GM23338 (cell line): ENCODE measurements around the gene RALGPS1. TPM values are rescaled to one million over a fixed set of nuclear protein-coding genes. Genes with fewer than 3 reads are reported as not detected.

Experiments
- ATAC-seq: fragments of 200-7000 bp; cut with Tn5 transposase; 3 replicates; pipeline ENCODE4 v1.9.1; 2020
- DNase-seq: peaks from one replicate; pipeline ENCODE4 v3.0.0-alpha.2; 2015; ENCODE audit warnings: low spot score
- H2AFZ ChIP-seq: fragments of 200-600 bp; sonication (generic); 2 replicates; pipeline ENCODE4 v1.8.0; 2016; ENCODE audit warnings: antibody characterized with exemption, mild to moderate bottlenecking, moderate library complexity
- H3F3A ChIP-seq: fragments of 200-600 bp; sonication (generic); replicated peaks from 2 replicates; pipeline ENCODE4 v1.8.0; 2017; ENCODE audit warnings: antibody characterized with exemption, mixed run types, low read depth
- H3K27ac ChIP-seq: fragments of 200-600 bp; sonication (generic); 2 replicates; pipeline ENCODE4 v1.6.1; 2016; ENCODE audit warnings: low read depth
- H3K27me3 ChIP-seq: fragments of 200-600 bp; sonication (generic); 2 replicates; pipeline ENCODE4 v1.8.0; 2016; ENCODE audit warnings: mild to moderate bottlenecking, mixed run types, moderate library complexity; ENCODE audit not compliant: insufficient read depth
- H3K36me3 ChIP-seq: fragments of 200-600 bp; sonication (generic); 2 replicates; pipeline ENCODE4 v1.8.0; 2016; ENCODE audit warnings: mild to moderate bottlenecking; ENCODE audit not compliant: insufficient read depth
- H3K4me1 ChIP-seq: fragments of 200-600 bp; sonication (generic); 2 replicates; pipeline ENCODE4 v1.8.0; 2016; ENCODE audit warnings: mild to moderate bottlenecking, moderate library complexity; ENCODE audit not compliant: insufficient read depth
- H3K4me2 ChIP-seq: fragments of 200-600 bp; sonication (generic); 2 replicates; pipeline ENCODE4 v1.7.1; 2017; ENCODE audit warnings: mixed run types
- H3K4me3 ChIP-seq: fragments of 200-600 bp; sonication (generic); 2 replicates; pipeline ENCODE4 v1.6.1; 2016; ENCODE audit warnings: mixed run types
- H3K79me2 ChIP-seq: fragments of 200-600 bp; sonication (generic); replicated peaks from 2 replicates; pipeline ENCODE4 v1.8.0; 2017; ENCODE audit warnings: mild to moderate bottlenecking; ENCODE audit not compliant: insufficient read depth
- H3K9me2 ChIP-seq: fragments of 200-600 bp; sonication (generic); 2 replicates; pipeline ENCODE4 v1.8.0; 2017; ENCODE audit not compliant: insufficient read depth
- H4K20me1 ChIP-seq: fragments of 200-600 bp; sonication (generic); replicated peaks from 2 replicates; pipeline ENCODE4 v1.8.0; 2017; ENCODE audit warnings: mild to moderate bottlenecking; ENCODE audit not compliant: insufficient read depth
- H3K27ac Mint-ChIP-seq: 2 replicates; pipeline ENCODE4 v1.8.0; 2020; ENCODE audit warnings: inconsistent platforms, mild to moderate bottlenecking, moderate library complexity, mixed read lengths
- H3K27me3 Mint-ChIP-seq: 3 replicates; pipeline ENCODE4 v1.8.0; 2022; ENCODE audit warnings: low read depth, mild to moderate bottlenecking, moderate library complexity, mixed read lengths, inconsistent platforms; ENCODE audit not compliant: insufficient read depth, poor library complexity
- H3K36me3 Mint-ChIP-seq: 3 replicates; pipeline ENCODE4 v1.8.0; 2021; ENCODE audit warnings: low read depth, mild to moderate bottlenecking, inconsistent platforms, moderate library complexity, mixed read lengths
- H3K4me1 Mint-ChIP-seq: 3 replicates; pipeline ENCODE4 v1.8.0; 2020; ENCODE audit warnings: mild to moderate bottlenecking, inconsistent platforms, mixed read lengths
- H3K4me3 Mint-ChIP-seq: 3 replicates; pipeline ENCODE4 v1.8.0; 2021; ENCODE audit warnings: moderate library complexity, mild to moderate bottlenecking, inconsistent platforms, mixed read lengths
- H3K9me3 Mint-ChIP-seq: 3 replicates; pipeline ENCODE4 v1.8.0; 2020; ENCODE audit warnings: moderate library complexity, mild to moderate bottlenecking, inconsistent platforms, mixed read lengths
- CREB1 ChIP-seq: fragments of 250-450 bp; sonication (Bioruptor Pico); IDR thresholded peaks from 2 replicates; pipeline ENCODE4 v1.5.0; 2020; ENCODE audit warnings: low read depth, mild to moderate bottlenecking, moderate library complexity
- EZH2 ChIP-seq: fragments of 200-600 bp; sonication (generic); IDR thresholded peaks from one replicate; pipeline ENCODE4 v1.8.0; 2017; ENCODE audit warnings: antibody characterized with exemption, mild to moderate bottlenecking, low read depth; ENCODE audit not compliant: unreplicated experiment
- EZH2phosphoT487 ChIP-seq: fragments of 200-600 bp; sonication (generic); IDR thresholded peaks from one replicate; pipeline ENCODE4 v1.8.1; 2018; ENCODE audit warnings: antibody characterized with exemption; ENCODE audit not compliant: unreplicated experiment
- JUNB ChIP-seq: IDR thresholded peaks from one replicate; pipeline ENCODE4 v1.6.1; 2016; ENCODE audit warnings: antibody characterized with exemption; ENCODE audit not compliant: unreplicated experiment
- NANOG ChIP-seq: IDR thresholded peaks from 2 replicates; pipeline ENCODE4 v1.6.1; 2016; ENCODE audit warnings: antibody characterized with exemption, borderline replicate concordance
- POLR2AphosphoS5 ChIP-seq: IDR thresholded peaks from 2 replicates; pipeline ENCODE4 v1.6.1; 2016; ENCODE audit warnings: antibody characterized with exemption, low read depth
- STAT1 ChIP-seq: IDR thresholded peaks from one replicate; pipeline ENCODE4 v1.6.1; 2016; ENCODE audit warnings: antibody characterized with exemption; ENCODE audit not compliant: unreplicated experiment
- ZNF114 ChIP-seq: fragments of 250-450 bp; sonication (Bioruptor Pico); IDR thresholded peaks from 2 replicates; pipeline ENCODE4 v1.5.0; 2020; ENCODE audit warnings: mild to moderate bottlenecking, moderate library complexity
- ZNF331 ChIP-seq: fragments of 250-450 bp; sonication (Bioruptor Pico); IDR thresholded peaks from 2 replicates; pipeline ENCODE4 v1.5.0; 2020; ENCODE audit warnings: low read depth, mild to moderate bottlenecking, moderate library complexity
- polyA plus RNA-seq: library from polyadenylated mRNA; unstranded; fragments of >200 nt; fragmentation: Nextera tagmentation; extraction: Ambion mirVana; gene quantifications from 2 replicates; pipeline ENCODE4 v1.2.1, GENCODE V29; 2016
- total RNA-seq: library from RNA; depleted of rRNA; stranded (reverse); fragments of >200 nt; shearing (Covaris generic); gene quantifications from 2 replicates; pipeline ENCODE4 v1.2.3, GENCODE V29; 2014
- TF ChIP-seq, protein P1 (sequence below): IDR thresholded peaks from 2 replicates; pipeline ENCODE4 v1.6.1; 2016; ENCODE audit warnings: antibody characterized with exemption
- TF ChIP-seq, protein P2 (sequence below), 2 experiments: fragments of 200-600 bp in 1 of 2; sonication (generic) in 1 of 2; conservative IDR thresholded peaks; 2 replicates each; pipeline versions ENCODE4 v1.5.1 to v1.6.1; 2016 to 2017; ENCODE audit warnings: antibody characterized with exemption in 2 of 2, low read depth in 2 of 2, mild to moderate bottlenecking in 2 of 2, moderate library complexity in 1 of 2
- TF ChIP-seq, protein P3 (sequence below): IDR thresholded peaks from one replicate; pipeline ENCODE4 v1.6.1; 2018; ENCODE audit warnings: antibody characterized with exemption; ENCODE audit not compliant: unreplicated experiment
- TF ChIP-seq, protein P4 (sequence below): fragments of 250-450 bp; sonication (Bioruptor Pico); IDR thresholded peaks from 2 replicates; pipeline ENCODE4 v1.5.0; 2020; ENCODE audit warnings: mild to moderate bottlenecking, moderate library complexity

Gene RALGPS1
- total and polyA plus RNA-seq, 2 experiments from 2014 or later = 18.2 to 57.1 TPM

DNA sequence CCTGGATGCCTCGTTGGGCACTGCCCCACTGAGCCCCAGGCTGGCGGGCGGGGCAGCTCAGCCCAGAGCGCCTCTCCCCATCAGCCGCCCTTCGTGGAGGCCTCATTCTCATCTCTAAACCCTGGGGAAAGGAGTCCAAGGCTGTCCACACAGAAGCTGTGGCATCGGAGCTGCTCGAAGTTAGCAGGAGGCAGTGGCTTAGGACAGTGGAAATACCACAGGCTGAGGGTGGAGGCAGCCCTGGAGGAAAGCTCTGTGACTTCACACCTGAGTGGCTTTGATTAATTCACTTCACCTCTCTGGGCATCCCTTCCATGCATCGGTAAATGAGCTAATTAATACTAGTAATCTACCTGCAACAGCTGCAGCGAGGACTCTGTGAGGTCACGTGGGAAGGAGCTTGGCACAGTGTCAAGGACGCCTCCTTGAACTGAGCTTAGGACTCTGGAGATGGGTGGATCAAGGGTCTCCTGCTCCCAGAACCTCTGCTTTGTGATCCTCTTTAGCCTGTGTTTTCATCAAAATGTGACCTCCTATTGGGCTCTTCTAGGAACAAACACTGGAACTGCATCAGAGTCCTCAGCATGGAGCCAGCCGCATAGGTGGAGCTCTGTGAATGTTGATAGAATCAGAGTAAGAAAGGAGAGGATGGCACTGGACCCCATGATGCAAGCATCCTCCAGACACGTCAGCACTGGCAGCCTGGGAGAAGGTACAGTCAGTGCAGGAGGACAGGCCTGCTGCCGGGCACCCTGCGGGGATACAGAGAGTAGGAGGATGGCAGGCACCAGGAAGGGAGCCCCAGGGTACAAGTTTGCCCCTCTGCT, 208.7 kb downstream of the RALGPS1 start:
- peaks cover 4% of the 10 kb centered on the region for H4K20me1 ChIP-seq
- Mint-ChIP-seq H3K4me1 (peaks cover 27% of the 10 kb centered on the region), H3K27me3 (peaks cover 18% of the 10 kb centered on the region), H3K36me3 (no peaks in the 10 kb centered on the region), H3K9me3 (no peaks in the 10 kb centered on the region), H3K27ac (no peak overlapping the region), H3K4me3 (peak overlapping the region; percentile 59)
- peaks cover 6% of the 10 kb centered on the region; the same call in 1 of the 2 replicates for H3K79me2 ChIP-seq
- H3K36me3 ChIP-seq = no peaks in the 10 kb centered on the region
- H3F3A ChIP-seq = peaks cover 4% of the 10 kb centered on the region; the same call in 1 of the 2 replicates
- H3K27me3 ChIP-seq = no peaks in the 10 kb centered on the region
- no peaks in the 10 kb centered on the region for H3K9me2 ChIP-seq
- DNase-seq = peak; percentile 11
- H2AFZ ChIP-seq = peak overlapping the region; percentile 72; the same call in 1 of the 2 replicates
- H3K4me2 ChIP-seq = peak overlapping the region; percentile 92
- H3K27ac ChIP-seq = peak overlapping the region; percentile 45; the same call in 1 of the 2 replicates
- peaks cover 22% of the 10 kb centered on the region for H3K4me1 ChIP-seq
- peak; percentile 0; the same call in 2 of the 3 replicates for ATAC-seq
- peak overlapping the region; percentile 60 for H3K4me3 ChIP-seq
- TF ChIP-seq JUNB = no peak
- TF ChIP-seq, protein P1, sequence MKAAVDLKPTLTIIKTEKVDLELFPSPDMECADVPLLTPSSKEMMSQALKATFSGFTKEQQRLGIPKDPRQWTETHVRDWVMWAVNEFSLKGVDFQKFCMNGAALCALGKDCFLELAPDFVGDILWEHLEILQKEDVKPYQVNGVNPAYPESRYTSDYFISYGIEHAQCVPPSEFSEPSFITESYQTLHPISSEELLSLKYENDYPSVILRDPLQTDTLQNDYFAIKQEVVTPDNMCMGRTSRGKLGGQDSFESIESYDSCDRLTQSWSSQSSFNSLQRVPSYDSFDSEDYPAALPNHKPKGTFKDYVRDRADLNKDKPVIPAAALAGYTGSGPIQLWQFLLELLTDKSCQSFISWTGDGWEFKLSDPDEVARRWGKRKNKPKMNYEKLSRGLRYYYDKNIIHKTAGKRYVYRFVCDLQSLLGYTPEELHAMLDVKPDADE = no peak
- TF ChIP-seq, protein P2, sequence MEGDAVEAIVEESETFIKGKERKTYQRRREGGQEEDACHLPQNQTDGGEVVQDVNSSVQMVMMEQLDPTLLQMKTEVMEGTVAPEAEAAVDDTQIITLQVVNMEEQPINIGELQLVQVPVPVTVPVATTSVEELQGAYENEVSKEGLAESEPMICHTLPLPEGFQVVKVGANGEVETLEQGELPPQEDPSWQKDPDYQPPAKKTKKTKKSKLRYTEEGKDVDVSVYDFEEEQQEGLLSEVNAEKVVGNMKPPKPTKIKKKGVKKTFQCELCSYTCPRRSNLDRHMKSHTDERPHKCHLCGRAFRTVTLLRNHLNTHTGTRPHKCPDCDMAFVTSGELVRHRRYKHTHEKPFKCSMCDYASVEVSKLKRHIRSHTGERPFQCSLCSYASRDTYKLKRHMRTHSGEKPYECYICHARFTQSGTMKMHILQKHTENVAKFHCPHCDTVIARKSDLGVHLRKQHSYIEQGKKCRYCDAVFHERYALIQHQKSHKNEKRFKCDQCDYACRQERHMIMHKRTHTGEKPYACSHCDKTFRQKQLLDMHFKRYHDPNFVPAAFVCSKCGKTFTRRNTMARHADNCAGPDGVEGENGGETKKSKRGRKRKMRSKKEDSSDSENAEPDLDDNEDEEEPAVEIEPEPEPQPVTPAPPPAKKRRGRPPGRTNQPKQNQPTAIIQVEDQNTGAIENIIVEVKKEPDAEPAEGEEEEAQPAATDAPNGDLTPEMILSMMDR (conservative IDR thresholded peaks at IDR 0.05; ENCODE audit: low read depth in 2 of 2) = no peak
- TF ChIP-seq, protein P3, sequence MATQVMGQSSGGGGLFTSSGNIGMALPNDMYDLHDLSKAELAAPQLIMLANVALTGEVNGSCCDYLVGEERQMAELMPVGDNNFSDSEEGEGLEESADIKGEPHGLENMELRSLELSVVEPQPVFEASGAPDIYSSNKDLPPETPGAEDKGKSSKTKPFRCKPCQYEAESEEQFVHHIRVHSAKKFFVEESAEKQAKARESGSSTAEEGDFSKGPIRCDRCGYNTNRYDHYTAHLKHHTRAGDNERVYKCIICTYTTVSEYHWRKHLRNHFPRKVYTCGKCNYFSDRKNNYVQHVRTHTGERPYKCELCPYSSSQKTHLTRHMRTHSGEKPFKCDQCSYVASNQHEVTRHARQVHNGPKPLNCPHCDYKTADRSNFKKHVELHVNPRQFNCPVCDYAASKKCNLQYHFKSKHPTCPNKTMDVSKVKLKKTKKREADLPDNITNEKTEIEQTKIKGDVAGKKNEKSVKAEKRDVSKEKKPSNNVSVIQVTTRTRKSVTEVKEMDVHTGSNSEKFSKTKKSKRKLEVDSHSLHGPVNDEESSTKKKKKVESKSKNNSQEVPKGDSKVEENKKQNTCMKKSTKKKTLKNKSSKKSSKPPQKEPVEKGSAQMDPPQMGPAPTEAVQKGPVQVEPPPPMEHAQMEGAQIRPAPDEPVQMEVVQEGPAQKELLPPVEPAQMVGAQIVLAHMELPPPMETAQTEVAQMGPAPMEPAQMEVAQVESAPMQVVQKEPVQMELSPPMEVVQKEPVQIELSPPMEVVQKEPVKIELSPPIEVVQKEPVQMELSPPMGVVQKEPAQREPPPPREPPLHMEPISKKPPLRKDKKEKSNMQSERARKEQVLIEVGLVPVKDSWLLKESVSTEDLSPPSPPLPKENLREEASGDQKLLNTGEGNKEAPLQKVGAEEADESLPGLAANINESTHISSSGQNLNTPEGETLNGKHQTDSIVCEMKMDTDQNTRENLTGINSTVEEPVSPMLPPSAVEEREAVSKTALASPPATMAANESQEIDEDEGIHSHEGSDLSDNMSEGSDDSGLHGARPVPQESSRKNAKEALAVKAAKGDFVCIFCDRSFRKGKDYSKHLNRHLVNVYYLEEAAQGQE = no peak
- no peak for TF ChIP-seq STAT1
- no peak for TF ChIP-seq EZH2
- no peak for TF ChIP-seq EZH2phosphoT487
- no peak for TF ChIP-seq POLR2AphosphoS5
- no peak for TF ChIP-seq ZNF331 (CRISPR knock-in tag)
- TF ChIP-seq ZNF114 (CRISPR knock-in tag) = no peak
- TF ChIP-seq NANOG = no peak
- TF ChIP-seq, protein P4, sequence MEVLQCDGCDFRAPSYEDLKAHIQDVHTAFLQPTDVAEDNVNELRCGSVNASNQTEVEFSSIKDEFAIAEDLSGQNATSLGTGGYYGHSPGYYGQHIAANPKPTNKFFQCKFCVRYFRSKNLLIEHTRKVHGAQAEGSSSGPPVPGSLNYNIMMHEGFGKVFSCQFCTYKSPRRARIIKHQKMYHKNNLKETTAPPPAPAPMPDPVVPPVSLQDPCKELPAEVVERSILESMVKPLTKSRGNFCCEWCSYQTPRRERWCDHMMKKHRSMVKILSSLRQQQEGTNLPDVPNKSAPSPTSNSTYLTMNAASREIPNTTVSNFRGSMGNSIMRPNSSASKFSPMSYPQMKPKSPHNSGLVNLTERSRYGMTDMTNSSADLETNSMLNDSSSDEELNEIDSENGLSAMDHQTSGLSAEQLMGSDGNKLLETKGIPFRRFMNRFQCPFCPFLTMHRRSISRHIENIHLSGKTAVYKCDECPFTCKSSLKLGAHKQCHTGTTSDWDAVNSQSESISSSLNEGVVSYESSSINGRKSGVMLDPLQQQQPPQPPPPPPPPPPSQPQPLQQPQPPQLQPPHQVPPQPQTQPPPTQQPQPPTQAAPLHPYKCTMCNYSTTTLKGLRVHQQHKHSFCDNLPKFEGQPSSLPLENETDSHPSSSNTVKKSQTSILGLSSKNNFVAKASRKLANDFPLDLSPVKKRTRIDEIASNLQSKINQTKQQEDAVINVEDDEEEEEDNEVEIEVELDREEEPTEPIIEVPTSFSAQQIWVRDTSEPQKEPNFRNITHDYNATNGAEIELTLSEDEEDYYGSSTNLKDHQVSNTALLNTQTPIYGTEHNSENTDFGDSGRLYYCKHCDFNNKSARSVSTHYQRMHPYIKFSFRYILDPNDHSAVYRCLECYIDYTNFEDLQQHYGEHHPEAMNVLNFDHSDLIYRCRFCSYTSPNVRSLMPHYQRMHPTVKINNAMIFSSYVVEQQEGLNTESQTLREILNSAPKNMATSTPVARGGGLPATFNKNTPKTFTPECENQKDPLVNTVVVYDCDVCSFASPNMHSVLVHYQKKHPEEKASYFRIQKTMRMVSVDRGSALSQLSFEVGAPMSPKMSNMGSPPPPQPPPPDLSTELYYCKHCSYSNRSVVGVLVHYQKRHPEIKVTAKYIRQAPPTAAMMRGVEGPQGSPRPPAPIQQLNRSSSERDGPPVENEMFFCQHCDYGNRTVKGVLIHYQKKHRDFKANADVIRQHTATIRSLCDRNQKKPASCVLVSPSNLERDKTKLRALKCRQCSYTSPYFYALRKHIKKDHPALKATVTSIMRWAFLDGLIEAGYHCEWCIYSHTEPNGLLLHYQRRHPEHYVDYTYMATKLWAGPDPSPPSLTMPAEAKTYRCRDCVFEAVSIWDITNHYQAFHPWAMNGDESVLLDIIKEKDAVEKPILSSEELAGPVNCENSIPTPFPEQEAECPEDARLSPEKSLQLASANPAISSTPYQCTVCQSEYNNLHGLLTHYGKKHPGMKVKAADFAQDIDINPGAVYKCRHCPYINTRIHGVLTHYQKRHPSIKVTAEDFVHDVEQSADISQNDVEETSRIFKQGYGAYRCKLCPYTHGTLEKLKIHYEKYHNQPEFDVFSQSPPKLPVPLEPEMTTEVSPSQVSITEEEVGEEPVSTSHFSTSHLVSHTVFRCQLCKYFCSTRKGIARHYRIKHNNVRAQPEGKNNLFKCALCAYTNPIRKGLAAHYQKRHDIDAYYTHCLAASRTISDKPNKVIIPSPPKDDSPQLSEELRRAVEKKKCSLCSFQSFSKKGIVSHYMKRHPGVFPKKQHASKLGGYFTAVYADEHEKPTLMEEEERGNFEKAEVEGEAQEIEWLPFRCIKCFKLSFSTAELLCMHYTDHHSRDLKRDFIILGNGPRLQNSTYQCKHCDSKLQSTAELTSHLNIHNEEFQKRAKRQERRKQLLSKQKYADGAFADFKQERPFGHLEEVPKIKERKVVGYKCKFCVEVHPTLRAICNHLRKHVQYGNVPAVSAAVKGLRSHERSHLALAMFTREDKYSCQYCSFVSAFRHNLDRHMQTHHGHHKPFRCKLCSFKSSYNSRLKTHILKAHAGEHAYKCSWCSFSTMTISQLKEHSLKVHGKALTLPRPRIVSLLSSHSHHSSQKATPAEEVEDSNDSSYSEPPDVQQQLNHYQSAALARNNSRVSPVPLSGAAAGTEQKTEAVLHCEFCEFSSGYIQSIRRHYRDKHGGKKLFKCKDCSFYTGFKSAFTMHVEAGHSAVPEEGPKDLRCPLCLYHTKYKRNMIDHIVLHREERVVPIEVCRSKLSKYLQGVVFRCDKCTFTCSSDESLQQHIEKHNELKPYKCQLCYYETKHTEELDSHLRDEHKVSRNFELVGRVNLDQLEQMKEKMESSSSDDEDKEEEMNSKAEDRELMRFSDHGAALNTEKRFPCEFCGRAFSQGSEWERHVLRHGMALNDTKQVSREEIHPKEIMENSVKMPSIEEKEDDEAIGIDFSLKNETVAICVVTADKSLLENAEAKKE (CRISPR knock-in tag) = no peak
- TF ChIP-seq CREB1 = no peak
